Endothelial cell of umbilical vein (primary cell): Measurements from ENCODE around the gene KLRC2. TPM values are rescaled to one million over a fixed set of nuclear protein-coding genes. Genes with fewer than 3 reads are reported as not detected.
"Not testable (repeated sequence)": the region's sequence is repeated elsewhere in the genome, so short reads cannot be mapped to it uniquely, and the experiment has no call there.

Experiments used
- BruUV-seq: library from RNA; stranded (reverse); fragments of 400-500 nt; replicated peaks from 2 replicates; lab custom pipeline; 2021; lab: Mats Ljungman, UMichigan
- CTCF ChIA-PET: fragments of 300-600, 350-600 bp; sonication (Branson Sonifier 250); formaldehyde crosslinking; loops from one replicate; lab custom pipeline; 2021; ENCODE audit warnings: antibody characterized with exemption, inconsistent platforms; lab: Charles Lee
- POLR2A ChIA-PET: fragments of 300-600, 350-600 bp; sonication (Branson Sonifier 250); formaldehyde crosslinking; loops from one replicate; lab custom pipeline; 2021; ENCODE audit warnings: antibody characterized with exemption, inconsistent platforms; lab: Charles Lee
- DNase-seq: peaks from one replicate; pipeline ENCODE4 v3.0.0-alpha.2; 2011; ENCODE audit warnings: low read depth, low spot score
- FAIRE-seq: peaks from 2 replicates; lab custom pipeline; 2011; peaks lifted over from hg19 to GRCh38; lab: Jason Lieb, UNC
- H2AFZ ChIP-seq: 2 replicates; pipeline ENCODE4 v1.6.0; 2012; ENCODE audit warnings: low read depth, low read length, control low read depth, inconsistent platforms
- H3K27ac ChIP-seq: 2 replicates; pipeline ENCODE4 v1.5.1; 2011; ENCODE audit warnings: low read depth, mild to moderate bottlenecking, control low read depth, low read length, moderate library complexity; ENCODE audit not compliant: insufficient read depth
- H3K27me3 ChIP-seq, 2 experiments: 2 replicates each; pipeline versions ENCODE4 v1.6.0 to v1.6.1; 2011; ENCODE audit warnings: low read length in 2 of 2, mixed read lengths in 1 of 2; ENCODE audit not compliant: control insufficient read depth in 2 of 2, insufficient read depth in 2 of 2
- H3K36me3 ChIP-seq, 2 experiments: 2 replicates in 1 of 2; 3 replicates in 1 of 2; pipeline ENCODE4 v1.5.1; 2011; ENCODE audit warnings: low read length in 2 of 2, mild to moderate bottlenecking in 1 of 2, moderate library complexity in 1 of 2; ENCODE audit not compliant: control insufficient read depth in 2 of 2, insufficient read depth in 2 of 2; ENCODE audit errors: extremely low read depth in 1 of 2
- H3K4me1 ChIP-seq: 3 replicates; pipeline ENCODE4 v1.5.1; 2011; ENCODE audit warnings: mild to moderate bottlenecking, low read length; ENCODE audit not compliant: control insufficient read depth, insufficient read depth; ENCODE audit errors: extremely low read depth
- H3K4me2 ChIP-seq: 2 replicates; pipeline ENCODE4 v1.6.1; 2011; ENCODE audit warnings: low read length, control low read depth, mixed read lengths; ENCODE audit not compliant: insufficient read depth
- H3K4me3 ChIP-seq, 3 experiments: fragments of 200-600 bp in 1 of 3; sonication (generic), shearing (Covaris generic) in 1 of 3; replicated peaks in 1 of 3; 2 replicates each; pipeline ENCODE4 v1.5.1; 2011 to 2016; ENCODE audit warnings: control low read depth in 3 of 3, low read length in 3 of 3, mild to moderate bottlenecking in 2 of 3, inconsistent platforms in 1 of 3, low read depth in 1 of 3, moderate library complexity in 1 of 3; ENCODE audit not compliant: insufficient read depth in 1 of 3
- H3K79me2 ChIP-seq: 2 replicates; pipeline ENCODE4 v1.6.0; 2012; ENCODE audit warnings: low read length, inconsistent platforms; ENCODE audit not compliant: control insufficient read depth, insufficient read depth
- H3K9ac ChIP-seq: replicated peaks from 2 replicates; pipeline ENCODE3; 2011; ENCODE audit warnings: low read length, control low read depth; ENCODE audit not compliant: insufficient read depth; ENCODE audit errors: extremely low read depth
- H3K9me1 ChIP-seq: replicated peaks from 3 replicates; pipeline ENCODE4 v1.6.0; 2011; ENCODE audit warnings: mild to moderate bottlenecking, low read length; ENCODE audit not compliant: control insufficient read depth, insufficient read depth; ENCODE audit errors: extremely low read depth
- H3K9me3 ChIP-seq: replicated peaks from 2 replicates; pipeline ENCODE4 v1.5.1; 2012; ENCODE audit warnings: low read length, inconsistent platforms; ENCODE audit not compliant: control insufficient read depth, insufficient read depth
- H4K20me1 ChIP-seq: replicated peaks from 2 replicates; pipeline ENCODE3; 2011; ENCODE audit warnings: mild to moderate bottlenecking, low read length; ENCODE audit not compliant: control insufficient read depth, insufficient read depth; ENCODE audit errors: extremely low read depth
- dilution Hi-C: fragments of 300-500 bp; cut with MboI; formaldehyde crosslinking; loops from one replicate; pipeline ENCODE4 v1.15.0; 2019; ENCODE audit warnings: low sequenced_read_pairs; ENCODE audit not compliant: extremely low pct_ligation_motif_present
- intact Hi-C: fragments of 100-400 bp; cut with micrococcal nuclease; formaldehyde crosslinking; loops from one replicate; pipeline ENCODE4 v1.10.0; 2022
- polyA plus RNA-seq, 4 experiments: library from polyadenylated mRNA; depleted of rRNA in 3 of 4; stranded (reverse) in 3 of 4; unstranded in 1 of 4; fragments of >200 nt; gene quantifications; 2 replicates each; pipeline versions ENCODE4 v1.2.1 to v1.2.3, GENCODE V29; 2011 to 2012; ENCODE audit warnings: missing spikeins in 1 of 4
- total RNA-seq: library from RNA; stranded (reverse); gene quantifications from 2 replicates; pipeline ENCODE4 v1.2.3, GENCODE V29; 2021

The KLRC2 gene
- total and polyA plus RNA-seq, 2 donors (not counting 3 experiments of a cell fraction or from before 2014, with no cell fraction given): not detected

DNA sequence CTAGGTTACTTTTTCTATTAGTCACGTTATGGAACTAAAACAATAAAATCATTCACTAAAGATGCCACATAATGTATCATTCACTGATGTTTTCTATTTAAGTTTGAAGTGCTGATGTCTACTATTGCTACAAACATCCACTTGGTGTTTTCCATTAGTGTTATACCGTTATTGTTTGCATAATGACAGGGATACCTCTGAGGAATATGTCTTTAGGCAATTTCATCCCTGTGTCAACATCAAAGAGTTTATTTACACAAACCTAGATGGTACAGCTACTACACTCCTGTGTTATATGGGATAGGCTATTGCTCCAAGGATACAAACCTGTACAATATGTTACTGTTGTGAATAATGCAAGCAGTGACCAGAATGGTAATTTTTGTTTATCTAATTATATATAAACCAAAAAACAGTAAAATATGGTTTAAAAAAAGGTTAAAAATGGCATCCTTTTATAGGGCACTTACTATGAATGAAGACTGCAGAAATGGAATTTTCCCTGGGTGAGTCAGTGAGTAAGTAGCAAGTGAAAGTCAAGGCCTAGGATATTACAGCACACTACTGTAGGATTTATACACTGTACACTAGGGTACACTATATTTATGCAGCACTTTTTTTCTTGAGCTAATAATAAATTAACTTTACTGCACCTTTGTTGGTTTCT is 3.9 kb upstream of the KLRC2 start:
- CTCF ChIA-PET, H3K36me3 ChIP-seq, H3K9me1 ChIP-seq, H3K4me2 ChIP-seq, FAIRE-seq, H2AFZ ChIP-seq, dilution Hi-C loops, H3K27ac ChIP-seq, H3K27me3 ChIP-seq, H3K9me3 ChIP-seq, intact Hi-C loops, H3K4me3 ChIP-seq, H3K4me1 ChIP-seq, DNase-seq, H3K9ac ChIP-seq, H3K79me2 ChIP-seq, BruUV-seq, H4K20me1 ChIP-seq, POLR2A ChIA-PET: not testable (repeated sequence)

DNA sequence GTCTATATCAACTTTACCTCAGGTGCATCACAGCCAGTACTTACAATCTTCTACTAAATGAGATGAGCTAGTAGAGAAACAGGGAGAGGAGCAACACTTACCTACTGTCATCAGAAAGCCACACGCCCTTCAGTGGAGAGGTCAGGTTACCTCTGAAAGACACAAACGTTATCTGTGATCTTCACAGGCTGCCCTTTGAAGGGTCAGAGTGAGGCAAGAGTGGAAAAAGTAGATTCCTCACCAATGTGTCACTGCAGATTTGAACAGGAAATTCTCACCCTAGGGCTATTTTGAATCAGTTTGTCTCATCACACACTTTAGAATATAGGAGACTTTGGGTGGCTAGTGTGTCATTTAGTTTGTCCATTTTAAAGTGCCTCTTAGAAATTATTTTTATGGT is 1.8 kb upstream of the KLRC2 start:
- H2AFZ ChIP-seq, H3K79me2 ChIP-seq, H4K20me1 ChIP-seq, H3K4me2 ChIP-seq, dilution Hi-C loops, intact Hi-C loops, CTCF ChIA-PET, POLR2A ChIA-PET, H3K9me3 ChIP-seq, H3K27me3 ChIP-seq, H3K36me3 ChIP-seq, DNase-seq, H3K9ac ChIP-seq, H3K4me3 ChIP-seq, BruUV-seq, H3K9me1 ChIP-seq, H3K27ac ChIP-seq, H3K4me1 ChIP-seq: not testable (repeated sequence)
- FAIRE-seq: peak; percentile 76

GRCh38 chr12:10430623-10431022 is 5.2 kb downstream of the KLRC2 start:
- H3K9me3 ChIP-seq, H3K4me1 ChIP-seq, dilution Hi-C loops, H3K4me3 ChIP-seq, H3K27me3 ChIP-seq, DNase-seq, H3K9me1 ChIP-seq, CTCF ChIA-PET, H3K36me3 ChIP-seq, H4K20me1 ChIP-seq, BruUV-seq, H3K79me2 ChIP-seq, H2AFZ ChIP-seq, intact Hi-C loops, POLR2A ChIA-PET, H3K27ac ChIP-seq, H3K4me2 ChIP-seq, H3K9ac ChIP-seq, FAIRE-seq: not testable (repeated sequence)

- H3K9me3 ChIP-seq, H3K4me2 ChIP-seq, intact Hi-C loops, H3K27ac ChIP-seq, H4K20me1 ChIP-seq, H3K4me1 ChIP-seq, H3K9me1 ChIP-seq, H2AFZ ChIP-seq, H3K36me3 ChIP-seq, BruUV-seq, H3K9ac ChIP-seq, DNase-seq, FAIRE-seq, H3K4me3 ChIP-seq, H3K79me2 ChIP-seq, dilution Hi-C loops, POLR2A ChIA-PET, H3K27me3 ChIP-seq: not testable (repeated sequence)
- CTCF ChIA-PET: interaction anchor here (0.6 kb wide), 1 partner anchor 15 kb away, joined by 6 read pairs; no protein-coding TSS in a partner anchor
These were observed 9.9 kb downstream of the KLRC2 start for GRCh38 chr12:10425938-10426337.
